GM23338 (cell line): ENCODE data around the gene DNASE1L1. TPM values are rescaled to one million over a fixed set of nuclear protein-coding genes. Genes with fewer than 3 reads are reported as not detected.

Experiments used
- CREB1 ChIP-seq: fragments of 250-450 bp; sonication (Bioruptor Pico); IDR thresholded peaks from 2 replicates; pipeline ENCODE4 v1.5.0; 2020; ENCODE audit warnings: low read depth, mild to moderate bottlenecking, moderate library complexity
- EZH2 ChIP-seq: fragments of 200-600 bp; sonication (generic); IDR thresholded peaks from one replicate; pipeline ENCODE4 v1.8.0; 2017; ENCODE audit warnings: antibody characterized with exemption, mild to moderate bottlenecking, low read depth; ENCODE audit not compliant: unreplicated experiment
- EZH2phosphoT487 ChIP-seq: fragments of 200-600 bp; sonication (generic); IDR thresholded peaks from one replicate; pipeline ENCODE4 v1.8.1; 2018; ENCODE audit warnings: antibody characterized with exemption; ENCODE audit not compliant: unreplicated experiment
- JUNB ChIP-seq: IDR thresholded peaks from one replicate; pipeline ENCODE4 v1.6.1; 2016; ENCODE audit warnings: antibody characterized with exemption; ENCODE audit not compliant: unreplicated experiment
- NANOG ChIP-seq: IDR thresholded peaks from 2 replicates; pipeline ENCODE4 v1.6.1; 2016; ENCODE audit warnings: antibody characterized with exemption, borderline replicate concordance
- POLR2AphosphoS5 ChIP-seq: IDR thresholded peaks from 2 replicates; pipeline ENCODE4 v1.6.1; 2016; ENCODE audit warnings: antibody characterized with exemption, low read depth
- STAT1 ChIP-seq: IDR thresholded peaks from one replicate; pipeline ENCODE4 v1.6.1; 2016; ENCODE audit warnings: antibody characterized with exemption; ENCODE audit not compliant: unreplicated experiment
- ZNF114 ChIP-seq: fragments of 250-450 bp; sonication (Bioruptor Pico); IDR thresholded peaks from 2 replicates; pipeline ENCODE4 v1.5.0; 2020; ENCODE audit warnings: mild to moderate bottlenecking, moderate library complexity
- ZNF331 ChIP-seq: fragments of 250-450 bp; sonication (Bioruptor Pico); IDR thresholded peaks from 2 replicates; pipeline ENCODE4 v1.5.0; 2020; ENCODE audit warnings: low read depth, mild to moderate bottlenecking, moderate library complexity
- polyA plus RNA-seq: library from polyadenylated mRNA; unstranded; fragments of >200 nt; fragmentation: Nextera tagmentation; extraction: Ambion mirVana; gene quantifications from 2 replicates; pipeline ENCODE4 v1.2.1, GENCODE V29; 2016
- total RNA-seq: library from RNA; depleted of rRNA; stranded (reverse); fragments of >200 nt; shearing (Covaris generic); gene quantifications from 2 replicates; pipeline ENCODE4 v1.2.3, GENCODE V29; 2014
- TF ChIP-seq, protein P1 (sequence below): fragments of 250-450 bp; sonication (Bioruptor Pico); IDR thresholded peaks from 2 replicates; pipeline ENCODE4 v1.5.0; 2020; ENCODE audit warnings: mild to moderate bottlenecking, moderate library complexity
- TF ChIP-seq, protein P2 (sequence below): IDR thresholded peaks from one replicate; pipeline ENCODE4 v1.6.1; 2018; ENCODE audit warnings: antibody characterized with exemption; ENCODE audit not compliant: unreplicated experiment
- TF ChIP-seq, protein P3 (sequence below): IDR thresholded peaks from 2 replicates; pipeline ENCODE4 v1.6.1; 2016; ENCODE audit warnings: antibody characterized with exemption

The DNASE1L1 gene
- total and polyA plus RNA-seq, 2 experiments from 2014 or later, result 3.3 to 16.1 TPM

DNA sequence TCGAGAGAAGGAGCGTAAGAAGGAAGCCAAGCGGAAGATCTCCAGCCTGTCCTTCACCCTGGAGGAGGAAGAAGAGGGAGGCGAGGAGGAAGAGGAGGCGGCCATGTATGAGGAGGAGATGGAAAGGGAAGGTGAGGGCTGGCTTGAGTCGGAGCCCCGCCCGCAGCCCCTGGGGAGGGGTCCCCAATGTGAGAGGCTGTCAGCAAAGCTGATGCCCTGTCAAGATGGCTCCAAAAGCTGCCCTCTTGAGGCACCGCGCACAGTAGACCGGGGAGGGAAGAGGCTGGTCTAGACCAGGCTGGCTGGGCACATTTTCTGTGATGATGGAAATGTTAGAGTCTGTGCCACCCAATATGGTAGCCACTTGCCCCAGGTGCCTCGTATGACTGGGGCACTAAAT lies 37.4 kb upstream of the DNASE1L1 start (continued):
- TF ChIP-seq, protein P1, sequence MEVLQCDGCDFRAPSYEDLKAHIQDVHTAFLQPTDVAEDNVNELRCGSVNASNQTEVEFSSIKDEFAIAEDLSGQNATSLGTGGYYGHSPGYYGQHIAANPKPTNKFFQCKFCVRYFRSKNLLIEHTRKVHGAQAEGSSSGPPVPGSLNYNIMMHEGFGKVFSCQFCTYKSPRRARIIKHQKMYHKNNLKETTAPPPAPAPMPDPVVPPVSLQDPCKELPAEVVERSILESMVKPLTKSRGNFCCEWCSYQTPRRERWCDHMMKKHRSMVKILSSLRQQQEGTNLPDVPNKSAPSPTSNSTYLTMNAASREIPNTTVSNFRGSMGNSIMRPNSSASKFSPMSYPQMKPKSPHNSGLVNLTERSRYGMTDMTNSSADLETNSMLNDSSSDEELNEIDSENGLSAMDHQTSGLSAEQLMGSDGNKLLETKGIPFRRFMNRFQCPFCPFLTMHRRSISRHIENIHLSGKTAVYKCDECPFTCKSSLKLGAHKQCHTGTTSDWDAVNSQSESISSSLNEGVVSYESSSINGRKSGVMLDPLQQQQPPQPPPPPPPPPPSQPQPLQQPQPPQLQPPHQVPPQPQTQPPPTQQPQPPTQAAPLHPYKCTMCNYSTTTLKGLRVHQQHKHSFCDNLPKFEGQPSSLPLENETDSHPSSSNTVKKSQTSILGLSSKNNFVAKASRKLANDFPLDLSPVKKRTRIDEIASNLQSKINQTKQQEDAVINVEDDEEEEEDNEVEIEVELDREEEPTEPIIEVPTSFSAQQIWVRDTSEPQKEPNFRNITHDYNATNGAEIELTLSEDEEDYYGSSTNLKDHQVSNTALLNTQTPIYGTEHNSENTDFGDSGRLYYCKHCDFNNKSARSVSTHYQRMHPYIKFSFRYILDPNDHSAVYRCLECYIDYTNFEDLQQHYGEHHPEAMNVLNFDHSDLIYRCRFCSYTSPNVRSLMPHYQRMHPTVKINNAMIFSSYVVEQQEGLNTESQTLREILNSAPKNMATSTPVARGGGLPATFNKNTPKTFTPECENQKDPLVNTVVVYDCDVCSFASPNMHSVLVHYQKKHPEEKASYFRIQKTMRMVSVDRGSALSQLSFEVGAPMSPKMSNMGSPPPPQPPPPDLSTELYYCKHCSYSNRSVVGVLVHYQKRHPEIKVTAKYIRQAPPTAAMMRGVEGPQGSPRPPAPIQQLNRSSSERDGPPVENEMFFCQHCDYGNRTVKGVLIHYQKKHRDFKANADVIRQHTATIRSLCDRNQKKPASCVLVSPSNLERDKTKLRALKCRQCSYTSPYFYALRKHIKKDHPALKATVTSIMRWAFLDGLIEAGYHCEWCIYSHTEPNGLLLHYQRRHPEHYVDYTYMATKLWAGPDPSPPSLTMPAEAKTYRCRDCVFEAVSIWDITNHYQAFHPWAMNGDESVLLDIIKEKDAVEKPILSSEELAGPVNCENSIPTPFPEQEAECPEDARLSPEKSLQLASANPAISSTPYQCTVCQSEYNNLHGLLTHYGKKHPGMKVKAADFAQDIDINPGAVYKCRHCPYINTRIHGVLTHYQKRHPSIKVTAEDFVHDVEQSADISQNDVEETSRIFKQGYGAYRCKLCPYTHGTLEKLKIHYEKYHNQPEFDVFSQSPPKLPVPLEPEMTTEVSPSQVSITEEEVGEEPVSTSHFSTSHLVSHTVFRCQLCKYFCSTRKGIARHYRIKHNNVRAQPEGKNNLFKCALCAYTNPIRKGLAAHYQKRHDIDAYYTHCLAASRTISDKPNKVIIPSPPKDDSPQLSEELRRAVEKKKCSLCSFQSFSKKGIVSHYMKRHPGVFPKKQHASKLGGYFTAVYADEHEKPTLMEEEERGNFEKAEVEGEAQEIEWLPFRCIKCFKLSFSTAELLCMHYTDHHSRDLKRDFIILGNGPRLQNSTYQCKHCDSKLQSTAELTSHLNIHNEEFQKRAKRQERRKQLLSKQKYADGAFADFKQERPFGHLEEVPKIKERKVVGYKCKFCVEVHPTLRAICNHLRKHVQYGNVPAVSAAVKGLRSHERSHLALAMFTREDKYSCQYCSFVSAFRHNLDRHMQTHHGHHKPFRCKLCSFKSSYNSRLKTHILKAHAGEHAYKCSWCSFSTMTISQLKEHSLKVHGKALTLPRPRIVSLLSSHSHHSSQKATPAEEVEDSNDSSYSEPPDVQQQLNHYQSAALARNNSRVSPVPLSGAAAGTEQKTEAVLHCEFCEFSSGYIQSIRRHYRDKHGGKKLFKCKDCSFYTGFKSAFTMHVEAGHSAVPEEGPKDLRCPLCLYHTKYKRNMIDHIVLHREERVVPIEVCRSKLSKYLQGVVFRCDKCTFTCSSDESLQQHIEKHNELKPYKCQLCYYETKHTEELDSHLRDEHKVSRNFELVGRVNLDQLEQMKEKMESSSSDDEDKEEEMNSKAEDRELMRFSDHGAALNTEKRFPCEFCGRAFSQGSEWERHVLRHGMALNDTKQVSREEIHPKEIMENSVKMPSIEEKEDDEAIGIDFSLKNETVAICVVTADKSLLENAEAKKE (CRISPR knock-in tag), result no peak
- TF ChIP-seq STAT1 (no peak), NANOG (no peak), ZNF331 (no peak), CREB1 (no peak), EZH2 (no peak), POLR2AphosphoS5 (no peak), JUNB (no peak), EZH2phosphoT487 (no peak), ZNF114 (CRISPR knock-in tag) (no peak)
- TF ChIP-seq, protein P2, sequence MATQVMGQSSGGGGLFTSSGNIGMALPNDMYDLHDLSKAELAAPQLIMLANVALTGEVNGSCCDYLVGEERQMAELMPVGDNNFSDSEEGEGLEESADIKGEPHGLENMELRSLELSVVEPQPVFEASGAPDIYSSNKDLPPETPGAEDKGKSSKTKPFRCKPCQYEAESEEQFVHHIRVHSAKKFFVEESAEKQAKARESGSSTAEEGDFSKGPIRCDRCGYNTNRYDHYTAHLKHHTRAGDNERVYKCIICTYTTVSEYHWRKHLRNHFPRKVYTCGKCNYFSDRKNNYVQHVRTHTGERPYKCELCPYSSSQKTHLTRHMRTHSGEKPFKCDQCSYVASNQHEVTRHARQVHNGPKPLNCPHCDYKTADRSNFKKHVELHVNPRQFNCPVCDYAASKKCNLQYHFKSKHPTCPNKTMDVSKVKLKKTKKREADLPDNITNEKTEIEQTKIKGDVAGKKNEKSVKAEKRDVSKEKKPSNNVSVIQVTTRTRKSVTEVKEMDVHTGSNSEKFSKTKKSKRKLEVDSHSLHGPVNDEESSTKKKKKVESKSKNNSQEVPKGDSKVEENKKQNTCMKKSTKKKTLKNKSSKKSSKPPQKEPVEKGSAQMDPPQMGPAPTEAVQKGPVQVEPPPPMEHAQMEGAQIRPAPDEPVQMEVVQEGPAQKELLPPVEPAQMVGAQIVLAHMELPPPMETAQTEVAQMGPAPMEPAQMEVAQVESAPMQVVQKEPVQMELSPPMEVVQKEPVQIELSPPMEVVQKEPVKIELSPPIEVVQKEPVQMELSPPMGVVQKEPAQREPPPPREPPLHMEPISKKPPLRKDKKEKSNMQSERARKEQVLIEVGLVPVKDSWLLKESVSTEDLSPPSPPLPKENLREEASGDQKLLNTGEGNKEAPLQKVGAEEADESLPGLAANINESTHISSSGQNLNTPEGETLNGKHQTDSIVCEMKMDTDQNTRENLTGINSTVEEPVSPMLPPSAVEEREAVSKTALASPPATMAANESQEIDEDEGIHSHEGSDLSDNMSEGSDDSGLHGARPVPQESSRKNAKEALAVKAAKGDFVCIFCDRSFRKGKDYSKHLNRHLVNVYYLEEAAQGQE, result no peak
- TF ChIP-seq, protein P3, sequence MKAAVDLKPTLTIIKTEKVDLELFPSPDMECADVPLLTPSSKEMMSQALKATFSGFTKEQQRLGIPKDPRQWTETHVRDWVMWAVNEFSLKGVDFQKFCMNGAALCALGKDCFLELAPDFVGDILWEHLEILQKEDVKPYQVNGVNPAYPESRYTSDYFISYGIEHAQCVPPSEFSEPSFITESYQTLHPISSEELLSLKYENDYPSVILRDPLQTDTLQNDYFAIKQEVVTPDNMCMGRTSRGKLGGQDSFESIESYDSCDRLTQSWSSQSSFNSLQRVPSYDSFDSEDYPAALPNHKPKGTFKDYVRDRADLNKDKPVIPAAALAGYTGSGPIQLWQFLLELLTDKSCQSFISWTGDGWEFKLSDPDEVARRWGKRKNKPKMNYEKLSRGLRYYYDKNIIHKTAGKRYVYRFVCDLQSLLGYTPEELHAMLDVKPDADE, result no peak
